ENCODE data around the gene ACOT12.
"Not testable (repeated sequence)": the region's sequence is repeated elsewhere in the genome, so short reads cannot be mapped to it uniquely, and the experiment has no call there.

The ACOT12 gene

DNA sequence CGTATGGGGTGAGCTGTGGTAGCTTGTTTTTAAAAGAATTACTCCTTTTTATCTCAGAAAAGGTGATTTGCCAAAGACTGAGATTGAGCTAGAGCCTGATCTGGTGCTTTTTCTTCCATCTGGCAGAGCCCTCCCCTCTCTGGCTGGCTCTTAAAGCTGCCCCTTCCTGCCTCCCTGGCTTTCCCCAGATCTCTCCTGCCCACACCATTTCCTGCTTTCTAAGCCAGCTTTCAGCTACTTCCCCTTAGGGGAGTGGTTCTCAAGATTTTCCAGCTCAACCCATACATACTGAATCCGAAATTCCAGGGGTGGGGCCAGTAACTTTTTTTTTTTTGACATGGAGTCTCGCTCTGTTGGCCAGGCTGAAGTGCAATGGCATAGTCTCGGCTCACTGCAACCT, 4.8 kb upstream of the ACOT12 start:
- DNase-seq: no peak

DNA sequence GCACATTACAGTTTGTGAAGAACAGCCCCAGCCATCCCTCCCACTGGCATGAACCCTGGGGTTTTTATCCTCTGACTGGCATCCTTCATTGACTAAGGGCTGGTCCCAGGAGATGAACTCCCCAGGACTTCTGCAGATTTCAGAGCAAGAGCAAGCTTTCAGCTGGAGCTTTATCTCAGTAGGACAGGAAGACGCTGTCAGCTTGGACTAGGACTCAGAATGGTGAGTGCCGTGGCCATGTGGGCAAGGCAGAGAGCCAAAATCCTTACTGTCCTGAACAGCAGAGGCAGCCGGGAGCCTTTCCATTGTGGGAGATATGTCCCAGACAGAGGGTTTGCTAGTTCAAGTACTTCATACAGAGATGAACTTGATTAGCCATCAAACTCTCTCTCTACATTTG, 3.2 kb upstream of the ACOT12 start:
- no peak for DNase-seq

DNA sequence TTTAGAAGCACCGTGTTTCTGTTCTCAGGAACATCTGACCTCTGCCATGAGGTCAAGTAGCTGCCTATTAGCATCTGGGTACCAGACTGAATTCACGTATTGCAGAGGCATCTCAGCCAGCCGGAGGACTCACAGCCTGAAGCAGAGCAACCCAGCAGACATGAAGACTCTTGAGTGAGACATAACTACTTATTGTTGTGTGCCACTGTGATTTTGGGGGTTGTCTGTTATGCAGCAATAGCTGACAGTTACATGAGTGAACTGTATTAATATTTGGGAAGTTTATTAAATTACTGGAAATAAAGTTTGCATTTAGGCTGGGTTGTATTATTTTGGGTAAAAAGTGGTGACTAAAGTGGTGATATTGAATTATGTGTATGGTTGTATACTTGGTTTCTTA, 1.3 kb upstream of the ACOT12 start:
- no peak for DNase-seq

DNA sequence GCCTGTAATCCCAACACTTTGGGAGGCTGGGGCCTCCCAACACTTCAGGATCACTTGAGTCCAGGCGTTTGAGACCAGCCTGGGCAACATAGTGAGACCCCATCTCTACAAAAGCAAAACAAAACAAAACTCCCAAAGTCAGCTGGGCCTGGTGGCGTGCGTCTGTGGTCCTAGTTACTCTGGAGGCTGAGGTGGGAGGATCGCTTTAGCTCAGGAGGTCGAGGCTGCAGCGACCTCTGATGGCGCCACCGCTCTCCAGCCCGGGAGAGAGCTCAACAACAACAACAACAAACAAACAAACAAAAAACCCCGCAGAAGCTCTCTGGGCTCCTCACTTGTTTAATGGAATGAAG, 528 bp downstream of the ACOT12 start:
- DNase-seq: no peak

DNA sequence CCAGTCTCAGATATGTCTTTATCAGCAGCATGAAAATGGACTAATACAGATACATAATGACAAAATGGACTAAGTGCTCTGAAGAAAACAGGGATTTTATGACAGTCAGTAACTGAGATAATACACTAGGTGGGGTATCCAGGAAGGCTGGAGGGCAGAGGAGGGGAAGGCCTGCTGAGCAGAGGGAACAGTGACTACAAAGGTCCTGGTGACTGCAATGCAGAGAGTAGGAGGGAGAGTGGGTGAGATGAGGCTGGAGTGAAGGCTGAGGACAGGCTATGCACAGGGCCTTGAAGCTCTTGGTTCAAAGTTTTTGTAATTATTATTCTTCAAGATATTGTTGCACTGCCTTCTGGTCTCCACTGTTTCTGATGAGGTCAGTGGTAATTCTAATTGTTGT, 4.9 kb downstream of the ACOT12 start:
- DNase-seq: no peak

DNA sequence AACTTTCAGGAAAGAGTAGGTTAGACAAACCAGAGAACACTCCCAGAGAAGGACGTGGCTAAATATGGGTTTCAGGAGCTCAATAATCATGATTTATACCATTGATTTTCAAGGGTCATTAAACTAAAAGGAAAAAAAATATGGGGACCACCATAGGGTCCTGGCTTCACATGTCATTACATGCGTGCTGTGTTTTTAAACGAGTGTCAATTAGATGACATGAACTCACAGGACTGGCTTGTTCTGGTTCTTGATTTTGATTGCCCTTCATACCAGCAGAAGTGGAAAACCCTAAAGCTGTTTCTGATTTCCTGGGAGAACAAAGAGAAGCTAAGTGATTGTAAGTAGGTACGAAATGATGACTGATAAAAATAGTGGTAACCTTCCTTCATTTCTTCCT, 5.8 kb downstream of the ACOT12 start:
- no peak for DNase-seq

DNA sequence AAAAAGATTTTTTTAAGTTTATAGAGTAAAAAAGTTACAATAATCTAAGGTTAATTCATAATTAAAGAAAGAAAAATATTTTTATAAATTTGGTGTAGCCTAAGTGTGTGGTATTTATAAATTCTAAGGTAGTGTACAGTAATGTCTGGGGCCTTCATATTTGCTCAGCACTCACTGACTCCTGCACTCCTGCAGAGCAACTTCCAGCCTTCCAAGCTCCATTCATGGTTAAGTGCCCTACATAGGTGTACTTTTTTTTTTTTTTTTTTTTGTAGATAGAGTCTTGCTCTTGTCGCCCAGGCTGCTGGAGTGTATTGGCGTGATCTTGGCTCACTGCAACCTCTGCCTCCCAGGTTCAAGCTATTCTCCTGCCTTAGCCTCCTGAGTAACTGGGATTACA, 10.1 kb downstream of the ACOT12 start:
- DNase-seq: no peak

DNA sequence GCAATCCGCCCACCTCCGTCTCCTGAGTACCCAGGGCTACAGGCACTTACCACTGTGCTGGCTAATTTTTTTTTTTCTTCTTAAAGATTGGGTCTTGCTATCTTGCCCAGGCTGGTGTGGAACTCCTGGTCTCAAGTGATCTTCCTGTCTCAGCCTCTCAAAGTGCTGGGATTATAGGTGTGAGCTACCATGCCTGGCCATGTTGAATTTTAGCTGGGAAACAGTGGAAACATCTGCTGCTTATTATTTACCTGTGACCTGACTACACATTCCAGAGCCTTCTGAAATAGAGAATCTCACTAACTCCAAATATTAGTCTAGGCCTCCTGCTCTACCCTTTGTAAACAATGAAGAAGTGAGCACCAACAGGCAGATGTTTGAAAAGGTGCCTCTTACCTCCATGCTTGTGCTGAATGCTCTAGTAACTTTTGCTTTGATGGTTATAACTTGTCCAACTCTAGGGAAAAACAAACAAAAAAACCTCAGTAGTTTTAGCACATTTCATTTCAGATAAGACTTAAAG, 22.5 kb downstream of the ACOT12 start:
- DNase-seq: no peak

DNA sequence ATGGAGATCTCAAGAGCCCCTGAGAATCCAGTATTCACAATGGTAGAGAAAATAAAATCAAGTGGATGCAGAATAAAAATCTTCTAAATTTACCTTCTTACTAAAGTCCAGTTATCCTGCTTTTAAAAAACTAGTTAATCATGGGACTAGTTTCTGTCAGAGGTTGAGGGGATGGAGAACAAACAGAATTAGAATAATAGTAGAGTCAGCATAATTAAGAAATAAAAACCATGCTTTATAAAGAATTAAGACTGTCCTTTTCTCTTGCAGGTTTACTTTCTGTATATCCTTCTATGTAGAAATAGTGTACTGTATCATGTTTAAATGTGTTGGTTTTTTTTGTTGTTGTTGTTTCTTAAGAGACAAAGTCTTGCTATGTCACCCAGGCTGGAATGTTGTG, 23.0 kb downstream of the ACOT12 start:
- DNase-seq: no peak

DNA sequence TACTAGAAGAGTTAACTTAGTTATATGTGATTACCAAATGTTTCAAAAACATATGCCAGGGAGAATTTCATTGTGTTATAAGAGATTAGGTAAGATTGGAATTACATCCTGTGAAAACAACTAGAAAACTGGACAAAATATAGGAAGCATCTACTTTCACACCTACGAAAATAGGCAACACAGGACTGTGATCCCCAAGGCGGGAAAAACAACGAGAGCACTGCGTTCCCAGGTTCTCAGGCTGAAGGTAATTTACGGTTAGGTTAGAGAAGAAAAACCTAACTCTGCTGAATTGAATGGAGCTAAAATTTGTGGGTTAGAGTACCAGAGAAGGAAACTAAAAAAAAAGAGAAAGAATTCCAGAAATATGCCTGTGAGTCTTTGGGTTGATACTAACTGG, 28.4 kb downstream of the ACOT12 start:
- no peak for DNase-seq

DNA sequence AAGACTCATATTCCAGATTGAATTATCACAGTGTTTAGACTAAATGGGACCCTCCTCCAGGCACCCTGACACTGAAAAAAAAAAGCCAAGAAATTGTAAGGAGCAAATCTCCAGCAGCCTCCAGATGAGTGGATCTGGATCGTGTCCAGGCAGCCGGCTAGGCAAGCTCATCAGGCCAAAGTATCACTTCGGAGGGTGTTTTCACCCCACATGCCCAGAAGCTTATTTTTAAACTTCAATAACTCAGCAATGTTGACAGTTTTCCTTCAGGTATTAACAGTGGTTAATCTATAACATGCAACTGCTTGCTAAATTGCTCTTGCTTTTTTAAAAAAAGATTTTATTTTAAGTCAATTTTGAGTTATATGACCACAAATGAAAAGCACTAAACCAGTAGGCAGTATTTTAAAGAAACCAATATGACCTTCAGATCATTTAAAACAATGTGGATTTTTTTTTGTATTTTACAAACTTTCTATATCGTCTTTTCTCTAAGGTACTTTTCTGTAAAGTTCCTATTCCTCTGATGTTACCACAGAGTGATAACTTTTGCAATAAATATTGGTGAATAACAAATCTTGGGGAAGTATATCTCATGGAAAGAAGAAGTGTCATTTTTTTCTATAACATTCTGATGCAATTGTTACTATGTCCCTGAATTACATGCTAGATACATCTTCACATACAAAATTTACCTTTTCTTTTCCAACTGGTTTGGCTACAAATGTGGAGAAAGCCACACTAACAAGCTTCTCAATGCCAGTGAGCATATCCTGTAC, 30.7 kb downstream of the ACOT12 start:
- DNase-seq: no peak

DNA sequence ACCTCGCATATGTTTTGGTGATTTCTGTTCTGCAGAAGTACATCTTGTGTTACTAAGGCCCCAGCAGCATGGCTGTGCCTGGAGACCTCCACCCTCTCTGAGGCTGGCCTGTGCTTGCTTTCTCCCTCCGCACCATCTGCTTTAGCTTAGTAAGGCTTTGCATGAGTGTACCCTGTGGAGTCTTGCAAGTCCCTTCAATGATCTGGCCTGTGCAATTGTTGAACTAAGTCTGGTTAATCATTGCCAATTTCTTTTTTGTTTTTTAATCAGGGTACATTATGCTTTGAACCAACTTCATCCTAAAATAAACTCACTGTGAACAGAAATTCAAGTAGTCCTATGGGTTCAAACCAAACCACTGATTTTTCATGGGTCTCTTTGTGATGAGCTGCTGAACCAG, 32.3 kb downstream of the ACOT12 start:
- DNase-seq: no peak

DNA sequence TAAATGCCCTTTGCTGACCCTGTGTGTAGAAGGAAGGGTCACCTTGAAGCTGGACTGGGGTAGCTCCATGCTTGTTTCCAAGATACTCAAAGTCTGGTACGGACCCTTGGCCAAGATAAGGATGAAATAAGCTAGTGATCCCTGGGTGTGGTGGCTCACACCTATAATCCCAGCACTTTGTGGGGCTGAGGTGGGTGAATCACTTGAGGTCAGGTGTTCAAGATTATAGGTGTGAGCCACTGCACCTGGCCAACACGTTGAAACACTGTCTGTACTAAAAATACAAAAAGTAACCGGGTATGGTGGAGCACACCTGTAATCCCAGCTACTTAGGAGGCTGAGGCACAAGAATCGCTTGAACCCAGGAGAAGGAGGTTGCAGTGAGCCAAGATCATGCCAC, 33.3 kb downstream of the ACOT12 start:
- DNase-seq: no peak

DNA sequence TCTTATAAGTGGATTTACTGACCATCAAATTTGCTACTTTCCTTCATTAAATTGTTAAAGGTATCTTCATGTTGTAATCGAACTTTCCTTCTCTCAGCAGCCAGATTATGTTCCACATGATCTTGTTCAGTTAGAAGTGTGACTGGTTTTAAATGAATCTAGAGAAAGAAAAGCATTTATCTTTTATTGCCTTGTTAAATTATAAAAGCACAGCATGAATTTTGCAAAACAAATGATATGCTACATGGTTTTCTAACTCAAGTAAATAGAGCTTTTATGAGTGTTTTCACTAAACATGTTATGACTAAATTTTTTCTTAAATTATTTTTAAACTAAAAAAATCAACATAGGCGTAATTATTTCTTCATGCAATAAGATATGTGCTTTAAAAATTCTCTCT, 34.1 kb downstream of the ACOT12 start:
- no peak for DNase-seq

DNA sequence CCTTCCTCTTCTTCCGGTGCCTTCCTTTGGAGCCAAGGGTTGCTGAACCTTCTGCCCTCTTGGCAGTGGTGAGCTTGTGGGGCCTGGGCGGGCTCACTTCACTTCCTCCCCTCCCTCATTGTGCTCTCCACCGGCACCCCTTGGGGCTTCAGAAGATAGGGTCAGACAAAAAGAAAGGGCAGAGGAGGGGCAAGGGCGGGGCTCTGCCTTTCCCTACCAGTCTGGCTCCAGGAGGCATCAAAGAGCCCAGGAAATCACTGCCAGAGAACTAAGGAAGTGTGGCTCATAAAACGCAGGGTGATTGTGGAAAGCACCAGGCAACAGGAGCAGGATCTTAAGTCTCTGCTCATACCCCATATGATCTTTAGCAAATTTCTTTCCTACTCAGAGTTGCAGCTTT, 34.8 kb downstream of the ACOT12 start:
- no peak for DNase-seq

DNA sequence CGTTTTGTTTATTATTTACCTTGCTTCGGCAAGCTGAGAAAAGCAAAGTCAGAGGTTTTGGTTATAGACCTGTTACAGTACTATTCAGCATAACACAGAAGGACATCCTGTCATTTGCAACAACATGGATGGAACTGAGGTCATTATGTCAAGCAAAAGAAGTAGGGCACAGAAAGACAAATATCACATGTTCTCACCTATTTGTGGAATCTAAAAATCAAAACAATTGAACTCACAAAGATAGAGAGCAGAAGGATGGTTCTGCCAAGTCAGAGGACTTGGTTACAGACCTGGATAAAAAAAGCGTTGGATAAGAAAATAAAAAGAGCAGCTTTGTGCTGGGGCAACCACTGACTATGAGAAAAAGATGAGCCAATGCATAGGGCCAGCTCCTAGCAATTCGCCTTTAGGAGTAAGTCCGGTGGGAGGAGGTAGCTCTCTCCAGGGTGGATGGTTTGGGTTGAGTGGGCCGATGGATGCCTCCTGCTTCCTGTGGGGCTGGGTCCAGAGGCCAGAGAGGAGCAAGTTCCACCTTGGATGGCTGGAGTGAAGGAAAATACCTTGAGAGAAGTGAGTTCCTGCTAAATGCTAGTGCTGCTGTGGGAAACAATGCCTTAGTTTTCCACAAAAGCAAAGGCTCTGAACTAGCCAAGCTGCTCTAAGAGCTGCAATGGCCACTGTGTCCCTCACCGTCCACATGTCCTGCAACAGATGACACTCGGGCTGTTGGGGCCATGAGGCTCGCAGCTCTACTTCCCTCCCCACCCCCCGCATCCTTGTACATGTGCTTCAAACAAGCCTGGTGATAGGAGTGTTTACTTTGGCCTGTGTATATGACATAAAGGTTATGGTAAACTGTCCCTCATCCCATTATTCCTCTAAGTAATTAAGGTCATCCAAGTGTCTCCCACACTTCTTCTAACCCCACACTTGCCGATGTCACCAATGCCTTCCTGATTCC, 38.4 kb downstream of the ACOT12 start:
- DNase-seq: no peak

DNA sequence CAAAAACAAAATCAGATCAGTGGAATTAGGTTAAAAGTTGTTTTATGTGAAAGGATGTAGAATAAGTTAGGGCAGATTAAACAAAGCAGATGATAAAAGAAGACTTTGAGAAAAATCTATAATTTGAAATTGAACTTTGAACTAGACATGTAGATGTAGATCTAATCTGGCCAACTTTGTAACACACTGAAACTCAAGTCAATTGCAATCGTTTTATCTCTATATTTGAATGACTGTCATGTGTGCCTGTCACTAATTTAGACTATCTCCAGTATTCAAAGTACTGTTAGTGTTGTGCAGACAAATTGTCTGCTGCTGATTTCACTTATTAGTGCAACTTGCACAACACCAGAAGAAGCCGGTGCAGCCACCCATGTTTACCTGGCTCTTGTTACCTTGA, 39.8 kb downstream of the ACOT12 start:
- DNase-seq: no peak

DNA sequence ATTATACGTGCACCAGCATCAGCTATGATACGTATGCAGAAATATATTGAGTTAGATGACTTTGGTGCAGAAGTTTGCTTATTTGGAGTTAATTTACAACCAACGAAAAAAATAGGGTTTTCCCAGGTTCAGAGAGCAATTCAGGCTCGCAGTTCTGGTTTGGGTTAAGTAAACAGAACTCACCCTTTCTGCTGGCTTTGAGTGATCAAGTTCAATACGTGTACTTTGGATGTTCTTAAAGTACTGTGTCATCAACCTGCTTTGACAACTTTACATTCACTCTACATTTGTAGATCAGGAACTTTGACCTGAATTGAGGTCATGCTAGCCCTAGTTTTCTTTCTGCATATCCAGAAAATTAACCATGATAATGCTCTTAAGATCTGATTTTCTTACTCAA, 40.7 kb downstream of the ACOT12 start:
- no peak for DNase-seq

DNA sequence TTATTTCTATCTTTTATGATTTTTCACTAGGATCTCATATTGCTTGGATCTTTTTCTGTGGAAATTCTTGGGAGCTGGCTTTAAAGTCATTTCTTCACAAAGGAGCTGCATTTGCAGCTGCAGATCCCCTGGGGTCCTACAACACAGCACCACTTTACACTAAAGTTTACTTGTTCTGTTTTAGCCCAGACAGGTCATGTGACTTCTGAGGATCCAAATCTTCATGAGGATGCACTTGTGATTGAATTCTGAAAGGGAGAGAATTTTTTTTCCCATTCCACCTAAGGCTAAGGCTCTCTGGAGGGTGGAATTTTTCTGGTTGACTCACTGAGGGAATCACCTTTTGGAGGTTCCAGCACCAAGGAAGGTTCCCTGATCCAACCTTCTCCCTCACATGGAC, 43.4 kb downstream of the ACOT12 start:
- no peak for DNase-seq

DNA sequence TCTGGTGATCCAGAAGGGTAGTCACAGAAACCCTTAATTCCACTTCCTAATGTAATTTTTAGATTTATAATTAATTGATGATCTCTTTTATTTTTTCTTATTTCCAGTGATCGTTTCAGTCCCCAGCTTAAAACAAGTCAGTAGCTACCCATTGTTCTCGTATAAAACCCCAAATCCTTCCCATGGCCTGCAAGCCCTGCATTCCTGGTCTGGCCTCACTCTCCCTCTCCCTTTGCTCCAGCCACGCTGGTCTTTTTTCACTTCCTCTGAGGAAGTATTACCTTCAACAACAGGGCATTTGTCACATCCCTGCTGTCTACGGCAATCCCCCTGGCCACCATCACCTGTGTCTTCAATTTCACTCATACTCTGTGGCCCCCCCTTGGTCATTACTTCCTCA, 44.8 kb downstream of the ACOT12 start:
- no peak for DNase-seq

DNA sequence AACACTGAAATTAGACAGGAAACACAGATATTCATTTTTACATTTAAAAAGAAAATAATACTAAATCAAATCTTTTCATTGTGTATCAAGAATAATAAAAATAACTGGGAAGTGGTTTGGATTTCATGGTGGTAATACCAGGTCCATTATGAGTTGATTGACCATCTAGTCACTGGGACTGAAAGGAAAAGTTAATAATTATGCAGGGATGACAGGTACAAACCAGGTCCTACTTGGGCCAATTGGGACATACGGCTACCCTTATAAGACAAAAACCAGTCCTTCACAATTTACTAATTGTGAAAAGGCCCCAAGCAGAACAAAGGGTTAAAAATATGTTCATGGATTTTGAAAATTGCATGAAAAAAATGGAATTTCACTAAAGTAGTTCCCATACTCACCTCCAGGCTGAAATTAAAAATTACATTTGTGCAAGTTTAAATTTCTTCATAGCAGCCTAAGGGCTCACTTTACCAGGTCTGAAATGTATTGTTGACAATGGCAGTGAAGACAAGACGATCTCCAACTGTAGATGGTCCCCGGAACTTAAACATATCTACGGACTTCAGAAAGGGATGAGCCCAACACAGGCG, 48.4 kb downstream of the ACOT12 start:
- no peak for DNase-seq

DNA sequence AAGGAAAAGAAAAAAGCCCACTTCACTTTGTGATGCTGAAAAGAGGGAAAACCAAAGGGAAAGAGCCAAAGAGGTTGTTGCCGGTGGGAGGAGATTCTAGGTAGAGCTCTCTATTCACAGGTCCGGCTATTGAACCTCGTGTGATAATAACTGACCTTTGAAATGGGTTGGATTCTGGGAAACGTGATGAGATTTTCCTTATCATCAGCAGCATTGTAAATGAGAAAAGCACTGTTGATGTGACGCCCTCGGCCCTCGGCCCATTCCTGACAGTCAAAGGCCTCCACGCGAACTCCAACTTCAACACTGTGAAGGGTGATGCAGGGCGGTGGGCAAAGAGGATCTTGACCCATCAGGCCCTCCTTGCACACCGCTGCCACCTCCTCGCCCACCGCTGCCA, 49.2 kb downstream of the ACOT12 start:
- DNase-seq: no peak

DNA sequence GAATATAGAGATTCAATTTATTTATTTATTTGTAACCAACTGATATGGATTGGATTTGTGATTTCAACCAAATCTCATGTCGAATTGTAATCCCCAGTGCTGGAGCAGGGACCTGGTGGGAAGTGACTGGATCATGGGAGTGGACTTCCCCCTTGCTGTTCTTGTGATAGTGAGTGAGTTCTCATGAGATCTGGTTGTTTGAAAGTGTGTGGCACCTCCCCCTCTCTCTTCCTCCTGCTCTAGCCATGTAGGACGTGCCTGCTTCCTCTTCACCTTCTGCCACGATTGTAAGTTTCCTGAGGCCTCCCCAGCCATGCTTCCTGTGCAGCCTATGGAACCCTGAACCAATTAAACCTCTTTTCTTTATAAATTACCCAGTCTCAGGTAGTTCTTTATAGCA, 55.7 kb downstream of the ACOT12 start:
- not testable (repeated sequence) for DNase-seq

DNA sequence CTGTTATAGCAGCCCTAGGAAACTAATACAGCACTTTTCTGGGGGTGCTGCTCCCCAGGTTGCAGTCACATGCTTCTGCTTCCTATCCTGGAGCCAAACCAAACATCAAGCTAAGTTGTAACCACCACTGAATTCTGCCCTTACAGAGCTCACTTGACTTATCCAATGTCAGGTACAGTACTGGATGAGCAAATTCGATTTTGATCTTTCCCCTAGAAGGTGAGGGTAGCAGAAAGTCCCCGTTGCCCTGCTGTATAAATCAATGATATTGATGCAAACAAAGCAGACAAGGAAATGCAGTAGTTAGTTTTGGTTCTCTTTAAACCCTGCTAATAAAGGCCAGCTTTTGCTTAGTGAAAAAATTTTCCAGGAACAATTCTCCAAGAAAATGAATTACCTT, 56.1 kb downstream of the ACOT12 start:
- DNase-seq: no peak
